SK-N-SH treated with all-trans-retinoic acid at 6 μM for 48 hours (cell line): ENCODE results near the gene MST1.

ENCODE experiments used
- ATAC-seq: fragments of 200-7000 bp; cut with Tn5 transposase; 3 replicates; pipeline ENCODE4 v1.9.1; 2020; ENCODE audit warnings: mild to moderate bottlenecking, moderate library complexity
- ARNTL ChIP-seq: fragments of 450-650 bp; formaldehyde crosslinking; IDR thresholded peaks from 2 replicates; pipeline ENCODE4 v1.5.0; 2020; ENCODE audit warnings: low read depth, mild to moderate bottlenecking, moderate library complexity, borderline replicate concordance
- BACH2 ChIP-seq: fragments of 250-450 bp; sonication (Bioruptor Pico); IDR thresholded peaks from 2 replicates; pipeline ENCODE4 v1.9.0; 2021; ENCODE audit warnings: mild to moderate bottlenecking, borderline replicate concordance
- CREB5 ChIP-seq: fragments of 250-450 bp; sonication (Bioruptor Pico); IDR thresholded peaks from 2 replicates; pipeline ENCODE4 v1.5.1; 2020; ENCODE audit warnings: low read depth, mild to moderate bottlenecking, moderate library complexity
- CSDC2 ChIP-seq: fragments of 250-450 bp; sonication (Bioruptor Pico); IDR thresholded peaks from 2 replicates; pipeline ENCODE4 v1.5.0; 2020; ENCODE audit warnings: mild to moderate bottlenecking, moderate library complexity
- CSRNP3 ChIP-seq: fragments of 250-450 bp; sonication (Bioruptor Pico); IDR thresholded peaks from 2 replicates; pipeline ENCODE4 v1.5.1; 2021; ENCODE audit warnings: mild to moderate bottlenecking, moderate library complexity
- ESRRG ChIP-seq: fragments of 250-450 bp; sonication (Bioruptor Pico); IDR thresholded peaks from 2 replicates; pipeline ENCODE4 v1.6.1; 2021; ENCODE audit warnings: mild to moderate bottlenecking
- GLIS3 ChIP-seq: fragments of 250-450 bp; sonication (Bioruptor Pico); IDR thresholded peaks from 2 replicates; pipeline ENCODE4 v1.5.0; 2020; ENCODE audit warnings: mild to moderate bottlenecking, moderate library complexity
- ISL1 ChIP-seq: fragments of 250-450 bp; sonication (Bioruptor Pico); IDR thresholded peaks from 2 replicates; pipeline ENCODE4 v2.1.2; 2022; ENCODE audit warnings: mild to moderate bottlenecking, moderate library complexity
- OSR1 ChIP-seq: fragments of 250-450 bp; sonication (Bioruptor Pico); IDR thresholded peaks from 2 replicates; pipeline ENCODE4 v1.8.0; 2022; ENCODE audit warnings: moderate library complexity, mild to moderate bottlenecking, inconsistent platforms
- PPARA ChIP-seq: fragments of 250-450 bp; sonication (Bioruptor Pico); IDR thresholded peaks from 2 replicates; pipeline ENCODE4 v1.5.0; 2020; ENCODE audit warnings: mild to moderate bottlenecking, borderline replicate concordance
- RARB ChIP-seq: fragments of 250-450 bp; sonication (Bioruptor Pico); IDR thresholded peaks from 2 replicates; pipeline ENCODE4 v1.8.0; 2021; ENCODE audit warnings: mild to moderate bottlenecking, moderate library complexity
- SNAI2 ChIP-seq: fragments of 250-450 bp; sonication (Bioruptor Pico); IDR thresholded peaks from 2 replicates; pipeline ENCODE4 v1.5.0; 2020; ENCODE audit warnings: mild to moderate bottlenecking, moderate library complexity
- TCF4 ChIP-seq: fragments of 250-450 bp; sonication (Bioruptor Pico); IDR thresholded peaks from 2 replicates; pipeline ENCODE4 v1.8.0; 2021; ENCODE audit warnings: mild to moderate bottlenecking, moderate library complexity, borderline replicate concordance
- TOX ChIP-seq: fragments of 250-450 bp; sonication (Bioruptor Pico); IDR thresholded peaks from 2 replicates; pipeline ENCODE4 v1.8.0; 2021; ENCODE audit warnings: mild to moderate bottlenecking, moderate library complexity, borderline replicate concordance
- TSHZ2 ChIP-seq: fragments of 250-450 bp; sonication (Bioruptor Pico); IDR thresholded peaks from 2 replicates; pipeline ENCODE4 v1.5.0; 2020; ENCODE audit warnings: mild to moderate bottlenecking, moderate library complexity
- ZC3H10 ChIP-seq: fragments of 250-450 bp; sonication (Bioruptor Pico); IDR thresholded peaks from 2 replicates; pipeline ENCODE4 v1.5.1; 2021; ENCODE audit warnings: mild to moderate bottlenecking, moderate library complexity
- ZFP3 ChIP-seq: fragments of 250-450 bp; sonication (Bioruptor Pico); IDR thresholded peaks from 2 replicates; pipeline ENCODE4 v1.5.0; 2020; ENCODE audit warnings: mild to moderate bottlenecking, moderate library complexity
- ZFP30 ChIP-seq: fragments of 450-650 bp; formaldehyde crosslinking; IDR thresholded peaks from 2 replicates; pipeline ENCODE4 v1.5.0; 2022; ENCODE audit warnings: mild to moderate bottlenecking, moderate library complexity
- ZNF565 ChIP-seq: fragments of 450-650 bp; formaldehyde crosslinking; conservative IDR thresholded peaks from 2 replicates; pipeline ENCODE4 v1.5.0; 2020; ENCODE audit warnings: low read depth, mild to moderate bottlenecking, moderate library complexity
- ZNF8 ChIP-seq: fragments of 450-650 bp; formaldehyde crosslinking; IDR thresholded peaks from 2 replicates; pipeline ENCODE4 v1.5.0; 2020; ENCODE audit warnings: mild to moderate bottlenecking, moderate library complexity
- TF ChIP-seq, protein P1 (sequence below): fragments of 250-450 bp; sonication (Bioruptor Pico); IDR thresholded peaks from 2 replicates; pipeline ENCODE4 v1.8.0; 2021; ENCODE audit warnings: low read depth, mild to moderate bottlenecking, moderate library complexity, borderline replicate concordance
- TF ChIP-seq, protein P2 (sequence below): fragments of 250-450 bp; sonication (Bioruptor Pico); IDR thresholded peaks from 2 replicates; pipeline ENCODE4 v1.8.0; 2020; ENCODE audit warnings: mild to moderate bottlenecking, moderate library complexity, borderline replicate concordance

MST1 gene

DNA sequence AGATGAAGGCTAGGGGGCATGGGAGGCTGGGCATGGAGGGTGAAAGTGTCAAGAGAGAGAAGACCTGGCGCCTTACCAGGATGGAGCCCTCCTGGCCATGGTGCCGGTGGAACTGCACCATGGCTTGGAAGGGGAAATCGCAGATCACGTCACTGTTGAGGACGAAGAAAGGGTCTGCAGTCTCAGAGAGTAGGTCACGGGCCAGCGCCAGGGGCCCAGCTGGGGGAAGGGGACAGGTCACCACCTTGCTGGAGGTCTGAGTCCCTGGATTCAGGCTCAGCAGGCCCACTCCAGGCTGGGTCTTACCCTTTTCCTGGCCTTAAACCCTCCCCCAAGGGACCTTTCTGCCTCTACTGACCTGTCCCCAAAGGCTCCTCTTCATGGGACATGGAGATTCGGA lies 33.6 kb upstream of the MST1 start (continued):
- TF ChIP-seq PPARA (CRISPR knock-in tag), result no peak
- no peak for TF ChIP-seq SNAI2

- ATAC-seq, result no peak
- TF ChIP-seq ISL1 (CRISPR knock-in tag) (no peak), ZNF8 (CRISPR knock-in tag) (no peak), ZFP3 (CRISPR knock-in tag) (no peak), TOX (CRISPR knock-in tag) (no peak), ZNF565 (no peak), BACH2 (CRISPR knock-in tag) (no peak), CREB5 (CRISPR knock-in tag) (no peak), TCF4 (CRISPR knock-in tag) (no peak), ARNTL (CRISPR knock-in tag) (no peak), ZC3H10 (CRISPR knock-in tag) (no peak), TSHZ2 (no peak), CSDC2 (no peak), GLIS3 (CRISPR knock-in tag) (no peak), ZFP30 (CRISPR knock-in tag) (no peak), CSRNP3 (no peak), PPARA (CRISPR knock-in tag) (no peak), OSR1 (CRISPR knock-in tag) (no peak)
- TF ChIP-seq, protein P1, sequence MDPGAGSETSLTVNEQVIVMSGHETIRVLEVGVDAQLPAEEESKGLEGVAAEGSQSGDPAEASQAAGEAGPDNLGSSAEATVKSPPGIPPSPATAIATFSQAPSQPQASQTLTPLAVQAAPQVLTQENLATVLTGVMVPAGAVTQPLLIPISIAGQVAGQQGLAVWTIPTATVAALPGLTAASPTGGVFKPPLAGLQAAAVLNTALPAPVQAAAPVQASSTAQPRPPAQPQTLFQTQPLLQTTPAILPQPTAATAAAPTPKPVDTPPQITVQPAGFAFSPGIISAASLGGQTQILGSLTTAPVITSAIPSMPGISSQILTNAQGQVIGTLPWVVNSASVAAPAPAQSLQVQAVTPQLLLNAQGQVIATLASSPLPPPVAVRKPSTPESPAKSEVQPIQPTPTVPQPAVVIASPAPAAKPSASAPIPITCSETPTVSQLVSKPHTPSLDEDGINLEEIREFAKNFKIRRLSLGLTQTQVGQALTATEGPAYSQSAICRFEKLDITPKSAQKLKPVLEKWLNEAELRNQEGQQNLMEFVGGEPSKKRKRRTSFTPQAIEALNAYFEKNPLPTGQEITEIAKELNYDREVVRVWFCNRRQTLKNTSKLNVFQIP, result no peak
- TF ChIP-seq, all 23 proteins: peak for 0
These were observed 32.9 kb upstream of the MST1 start for GRCh38 chr3:49721896-49722781.

- no peak for ATAC-seq
- TF ChIP-seq, protein P2, sequence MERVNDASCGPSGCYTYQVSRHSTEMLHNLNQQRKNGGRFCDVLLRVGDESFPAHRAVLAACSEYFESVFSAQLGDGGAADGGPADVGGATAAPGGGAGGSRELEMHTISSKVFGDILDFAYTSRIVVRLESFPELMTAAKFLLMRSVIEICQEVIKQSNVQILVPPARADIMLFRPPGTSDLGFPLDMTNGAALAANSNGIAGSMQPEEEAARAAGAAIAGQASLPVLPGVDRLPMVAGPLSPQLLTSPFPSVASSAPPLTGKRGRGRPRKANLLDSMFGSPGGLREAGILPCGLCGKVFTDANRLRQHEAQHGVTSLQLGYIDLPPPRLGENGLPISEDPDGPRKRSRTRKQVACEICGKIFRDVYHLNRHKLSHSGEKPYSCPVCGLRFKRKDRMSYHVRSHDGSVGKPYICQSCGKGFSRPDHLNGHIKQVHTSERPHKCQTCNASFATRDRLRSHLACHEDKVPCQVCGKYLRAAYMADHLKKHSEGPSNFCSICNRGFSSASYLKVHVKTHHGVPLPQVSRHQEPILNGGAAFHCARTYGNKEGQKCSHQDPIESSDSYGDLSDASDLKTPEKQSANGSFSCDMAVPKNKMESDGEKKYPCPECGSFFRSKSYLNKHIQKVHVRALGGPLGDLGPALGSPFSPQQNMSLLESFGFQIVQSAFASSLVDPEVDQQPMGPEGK (CRISPR knock-in tag), result no peak
- TF ChIP-seq TOX (CRISPR knock-in tag), result no peak
- no peak for TF ChIP-seq ARNTL (CRISPR knock-in tag)
- no peak for TF ChIP-seq BACH2 (CRISPR knock-in tag)
- no peak for TF ChIP-seq RARB (CRISPR knock-in tag)
- no peak for TF ChIP-seq ZFP3 (CRISPR knock-in tag)
- no peak for TF ChIP-seq ZNF8 (CRISPR knock-in tag)
- TF ChIP-seq ESRRG (CRISPR knock-in tag), result no peak
- TF ChIP-seq GLIS3 (CRISPR knock-in tag), result no peak
- TF ChIP-seq, protein P1, result no peak
- no peak for TF ChIP-seq OSR1 (CRISPR knock-in tag)
- no peak for TF ChIP-seq PPARA (CRISPR knock-in tag)
- TF ChIP-seq CREB5 (CRISPR knock-in tag), result no peak
- no peak for TF ChIP-seq ZC3H10 (CRISPR knock-in tag)
- no peak for TF ChIP-seq TCF4 (CRISPR knock-in tag)
- TF ChIP-seq CSRNP3, result no peak
These were observed 32.3 kb upstream of the MST1 start for GRCh38 chr3:49721596-49721895.
